ENCODE measurements around the gene AGBL1.
A peak's percentile ranks its signal among the peaks of the same experiment; 100 is the strongest.

AGBL1 gene

GRCh38 chr15:86615816-86616215, 536.1 kb downstream of the AGBL1 start:
- TF ChIP-seq ZNF138 (tag by site-specific recombination; IDR thresholded peaks at IDR 0.05; ENCODE audit: borderline replicate concordance) = no peak
- no peak for TF ChIP-seq KLF17 (tag by site-specific recombination; IDR thresholded peaks at IDR 0.05)
- no peak for TF ChIP-seq ZNF791 (tag by site-specific recombination; IDR thresholded peaks at IDR 0.05)
- no peak for TF ChIP-seq ZNF561 (tag by site-specific recombination; IDR thresholded peaks at IDR 0.05; ENCODE audit: borderline replicate concordance)
- no peak for TF ChIP-seq ZNF473 (tag by site-specific recombination; IDR thresholded peaks at IDR 0.05)
- no peak overlapping the region for H3K27ac ChIP-seq (ENCODE audit: extremely low read depth, low read depth, low read length)
- H3K36me3 ChIP-seq (ENCODE audit: control insufficient read depth in 2 of 2, insufficient read depth in 1 of 2, low read length in 2 of 2) = no peaks in the 10 kb centered on the region
- ChIA-PET POLR2A (no interaction called here), CTCF (no interaction called here)
- H3K4me1 ChIP-seq (ENCODE audit: control insufficient read depth, insufficient read depth, low read length) = peaks cover 16% of the 10 kb centered on the region
- H3K9me3 ChIP-seq (ENCODE audit: control insufficient read depth, insufficient read depth, low read depth, low read length) = no peaks in the 10 kb centered on the region
- H3K4me3 ChIP-seq (ENCODE audit: low read depth, low read length) = no peak overlapping the region

GRCh38 chr15:86616771-86617170, 537.1 kb downstream of the AGBL1 start:
- POLR2A ChIA-PET = no interaction called here
- CTCF ChIA-PET = no interaction called here
- Histone ChIP-seq H3K4me1 (ENCODE audit: control insufficient read depth, insufficient read depth, low read length) (peaks cover 11% of the 10 kb centered on the region), H3K9me3 (ENCODE audit: control insufficient read depth, insufficient read depth, low read depth, low read length) (no peaks in the 10 kb centered on the region), H3K36me3 (ENCODE audit: control insufficient read depth in 2 of 2, insufficient read depth in 1 of 2, low read length in 2 of 2) (no peaks in the 10 kb centered on the region), H3K27ac (ENCODE audit: extremely low read depth, low read depth, low read length) (no peak overlapping the region), H3K4me3 (ENCODE audit: low read depth, low read length) (no peak overlapping the region)
- no peak for TF ChIP-seq ZNF473 (tag by site-specific recombination; IDR thresholded peaks at IDR 0.05)
- TF ChIP-seq ZNF660 (tag by site-specific recombination; IDR thresholded peaks at IDR 0.05) = no peak
- TF ChIP-seq SETDB1 (IDR thresholded peaks at IDR 0.05; ENCODE audit: insufficient read length, low read length) = no peak
- TF ChIP-seq ZNF571 (tag by site-specific recombination; IDR thresholded peaks at IDR 0.05) = no peak
- TF ChIP-seq ZNF530 (tag by site-specific recombination; IDR thresholded peaks at IDR 0.05; ENCODE audit: low read depth) = no peak
- no peak for TF ChIP-seq ZNF132 (tag by site-specific recombination; IDR thresholded peaks at IDR 0.05; ENCODE audit: borderline replicate concordance)
- TF ChIP-seq ZNF114 (tag by site-specific recombination; IDR thresholded peaks at IDR 0.05) = no peak
- TF ChIP-seq, protein P1, sequence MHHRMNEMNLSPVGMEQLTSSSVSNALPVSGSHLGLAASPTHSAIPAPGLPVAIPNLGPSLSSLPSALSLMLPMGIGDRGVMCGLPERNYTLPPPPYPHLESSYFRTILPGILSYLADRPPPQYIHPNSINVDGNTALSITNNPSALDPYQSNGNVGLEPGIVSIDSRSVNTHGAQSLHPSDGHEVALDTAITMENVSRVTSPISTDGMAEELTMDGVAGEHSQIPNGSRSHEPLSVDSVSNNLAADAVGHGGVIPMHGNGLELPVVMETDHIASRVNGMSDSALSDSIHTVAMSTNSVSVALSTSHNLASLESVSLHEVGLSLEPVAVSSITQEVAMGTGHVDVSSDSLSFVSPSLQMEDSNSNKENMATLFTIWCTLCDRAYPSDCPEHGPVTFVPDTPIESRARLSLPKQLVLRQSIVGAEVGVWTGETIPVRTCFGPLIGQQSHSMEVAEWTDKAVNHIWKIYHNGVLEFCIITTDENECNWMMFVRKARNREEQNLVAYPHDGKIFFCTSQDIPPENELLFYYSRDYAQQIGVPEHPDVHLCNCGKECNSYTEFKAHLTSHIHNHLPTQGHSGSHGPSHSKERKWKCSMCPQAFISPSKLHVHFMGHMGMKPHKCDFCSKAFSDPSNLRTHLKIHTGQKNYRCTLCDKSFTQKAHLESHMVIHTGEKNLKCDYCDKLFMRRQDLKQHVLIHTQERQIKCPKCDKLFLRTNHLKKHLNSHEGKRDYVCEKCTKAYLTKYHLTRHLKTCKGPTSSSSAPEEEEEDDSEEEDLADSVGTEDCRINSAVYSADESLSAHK (tag by site-specific recombination; IDR thresholded peaks at IDR 0.05) = no peak
- no peak for TF ChIP-seq ZNF155 (tag by site-specific recombination; IDR thresholded peaks at IDR 0.05)
- no peak for TF ChIP-seq ZNF157 (tag by site-specific recombination; IDR thresholded peaks at IDR 0.05)

- Histone ChIP-seq H3K4me3 (ENCODE audit: low read depth, low read length) (no peak overlapping the region), H3K9me3 (ENCODE audit: control insufficient read depth, insufficient read depth, low read depth, low read length) (no peaks in the 10 kb centered on the region), H3K4me1 (ENCODE audit: control insufficient read depth, insufficient read depth, low read length) (peaks cover 7% of the 10 kb centered on the region; the same call in 1 of the 2 replicates), H3K36me3 (ENCODE audit: control insufficient read depth in 2 of 2, insufficient read depth in 1 of 2, low read length in 2 of 2) (no peaks in the 10 kb centered on the region), H3K27ac (ENCODE audit: extremely low read depth, low read depth, low read length) (no peak overlapping the region)
- ChIA-PET POLR2A (interaction anchor here (1.0 kb wide), 1 partner anchor 9 kb away, joined by 3 read pairs; no protein-coding TSS in a partner anchor), CTCF (interaction anchor here (0.6 to 1.7 kb wide), 6 partner anchors 9 to 796 kb away, joined by 3 to 5 read pairs (median 4); no protein-coding TSS in a partner anchor)
- no peak for TF ChIP-seq REST (tag by site-specific recombination; IDR thresholded peaks at IDR 0.05)
- peak; percentile 38; the same call in 1 of the 2 replicates for TF ChIP-seq TRIM28 (IDR thresholded peaks at IDR 0.05; ENCODE audit: borderline replicate concordance, low read length)
- TF ChIP-seq ZNF335 (tag by site-specific recombination; conservative IDR thresholded peaks at IDR 0.05) = no peak
- TF ChIP-seq ZNF426 (tag by site-specific recombination; IDR thresholded peaks at IDR 0.05) = no peak
- peak; percentile 58; the same call in 1 of the 2 replicates for TF ChIP-seq TCF7L2 (IDR thresholded peaks at IDR 0.05; ENCODE audit: borderline replicate concordance, low read depth, low read length)
- TF ChIP-seq ZNF544 (tag by site-specific recombination; IDR thresholded peaks at IDR 0.05) = no peak
Measured at GRCh38 chr15:86620157-86620556, 540.5 kb downstream of the AGBL1 start.
